Measurements from ENCODE around the gene GAB2. TPM values are rescaled to one million over a fixed set of nuclear protein-coding genes. Genes with fewer than 3 reads are reported as not detected.
A peak's percentile ranks its signal among the peaks of the same experiment; 100 is the strongest.

The GAB2 gene
- total RNA-seq, 2 experiments from 2014 or later = 10.7 to 11.9 TPM

DNA sequence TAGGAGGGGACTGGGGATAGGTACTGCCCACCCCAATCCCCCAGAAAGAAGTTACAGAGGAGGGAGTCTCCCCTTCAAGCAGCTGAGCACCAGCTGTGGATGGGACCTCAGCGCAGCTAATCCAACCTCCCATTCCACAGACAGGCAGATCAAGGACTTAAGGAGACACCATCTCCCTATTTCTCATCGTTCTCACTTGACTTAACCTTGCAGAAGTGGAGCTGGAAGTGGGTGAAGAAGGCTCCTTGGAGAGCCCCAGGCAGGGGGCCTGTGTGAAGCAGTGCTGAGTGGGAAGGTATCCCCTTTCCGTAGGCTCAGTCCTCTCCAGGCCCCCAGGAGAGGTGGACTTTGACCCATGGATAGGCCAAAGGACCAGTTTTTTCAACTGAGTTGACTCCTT lies 201.6 kb downstream of the GAB2 start:
- ChIA-PET CTCF (interaction anchor here (0.9 kb wide), 1 partner anchor 66 kb away, joined by 3 read pairs; no protein-coding TSS in a partner anchor), POLR2A (no interaction called here)
- peaks cover 50% of the 10 kb centered on the region for H3K36me3 Mint-ChIP-seq (ENCODE audit: low read depth)
- ATAC-seq (ENCODE audit: poor library complexity) (no peak), DNase-seq (peak in 2 of 14 experiments; percentile 0 to 21)
- no peak overlapping the region for H3K27ac Mint-ChIP-seq
- no peaks in the 10 kb centered on the region for H3K9me3 ChIP-seq (ENCODE audit: control insufficient read depth in 1 of 2, insufficient read depth in 1 of 2, low read length in 2 of 2)
- no peak overlapping the region for H3K27ac ChIP-seq (ENCODE audit: low read depth in 1 of 2, low read length in 2 of 2)
- H3K4me1 Mint-ChIP-seq (ENCODE audit: low read depth) = peaks cover 17% of the 10 kb centered on the region
- H3K27me3 Mint-ChIP-seq = no peaks in the 10 kb centered on the region
- no peak overlapping the region for H3K4me3 ChIP-seq (ENCODE audit: low read length)
- intact Hi-C loops (cut with DNase I, micrococcal nuclease) = no loop called here
- H3K4me3 Mint-ChIP-seq = no peak overlapping the region
- peaks cover 12% of the 10 kb centered on the region for H3K36me3 ChIP-seq (ENCODE audit: insufficient read depth, low read length)
- peaks cover 5% of the 10 kb centered on the region for H3K4me1 ChIP-seq (ENCODE audit: insufficient read depth, low read length)
- TF ChIP-seq, protein P1, sequence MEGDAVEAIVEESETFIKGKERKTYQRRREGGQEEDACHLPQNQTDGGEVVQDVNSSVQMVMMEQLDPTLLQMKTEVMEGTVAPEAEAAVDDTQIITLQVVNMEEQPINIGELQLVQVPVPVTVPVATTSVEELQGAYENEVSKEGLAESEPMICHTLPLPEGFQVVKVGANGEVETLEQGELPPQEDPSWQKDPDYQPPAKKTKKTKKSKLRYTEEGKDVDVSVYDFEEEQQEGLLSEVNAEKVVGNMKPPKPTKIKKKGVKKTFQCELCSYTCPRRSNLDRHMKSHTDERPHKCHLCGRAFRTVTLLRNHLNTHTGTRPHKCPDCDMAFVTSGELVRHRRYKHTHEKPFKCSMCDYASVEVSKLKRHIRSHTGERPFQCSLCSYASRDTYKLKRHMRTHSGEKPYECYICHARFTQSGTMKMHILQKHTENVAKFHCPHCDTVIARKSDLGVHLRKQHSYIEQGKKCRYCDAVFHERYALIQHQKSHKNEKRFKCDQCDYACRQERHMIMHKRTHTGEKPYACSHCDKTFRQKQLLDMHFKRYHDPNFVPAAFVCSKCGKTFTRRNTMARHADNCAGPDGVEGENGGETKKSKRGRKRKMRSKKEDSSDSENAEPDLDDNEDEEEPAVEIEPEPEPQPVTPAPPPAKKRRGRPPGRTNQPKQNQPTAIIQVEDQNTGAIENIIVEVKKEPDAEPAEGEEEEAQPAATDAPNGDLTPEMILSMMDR (IDR thresholded peaks at IDR 0.05) = no peak
- H3K9me3 Mint-ChIP-seq = no peaks in the 10 kb centered on the region
- no peaks in the 10 kb centered on the region for H3K27me3 ChIP-seq (ENCODE audit: control insufficient read depth in 1 of 2, insufficient read depth in 2 of 2, low read length in 2 of 2)

DNA sequence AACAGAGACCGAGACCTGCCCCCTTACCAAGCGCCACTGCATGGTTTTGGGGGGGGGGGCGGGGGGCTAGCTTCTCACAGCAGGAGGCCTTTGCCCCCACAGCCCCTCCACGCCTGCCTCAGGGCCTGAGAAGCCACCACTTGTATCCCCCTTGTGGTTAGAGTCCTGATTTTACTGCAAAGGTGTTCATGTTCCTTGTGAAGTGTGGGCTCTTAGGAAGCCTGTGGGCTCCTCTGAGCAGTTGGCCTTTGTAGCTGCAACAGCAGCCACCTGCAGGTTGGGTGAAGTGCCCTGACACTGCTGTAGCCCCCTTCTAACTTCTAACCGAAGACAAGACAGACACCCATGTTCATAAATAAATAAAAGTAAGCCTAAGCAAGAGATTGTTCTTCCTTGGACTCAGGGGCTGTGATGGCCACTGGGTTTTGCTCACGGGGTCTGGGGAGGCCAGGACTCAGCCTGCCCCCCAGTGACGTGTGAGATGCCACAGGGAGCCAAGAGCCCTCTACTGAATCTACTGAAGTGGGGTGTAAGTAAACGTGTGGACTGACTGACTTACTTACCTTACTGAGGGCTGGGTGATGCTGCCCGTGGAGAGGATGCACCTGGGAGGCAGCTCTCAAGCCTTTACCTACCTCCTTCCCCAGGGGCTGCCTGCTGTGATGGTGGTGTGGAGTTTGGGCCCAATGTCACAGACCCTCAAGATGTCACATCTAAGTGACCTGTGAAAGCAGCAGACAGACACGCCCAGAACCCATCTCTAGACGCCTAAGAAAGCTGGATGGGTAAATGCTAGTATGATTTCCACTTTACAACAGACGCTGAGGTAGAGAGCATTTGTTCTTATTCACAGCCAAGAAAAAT lies 203.1 kb downstream of the GAB2 start:
- DNase-seq (peak in 2 of 14 experiments; percentile 1 to 25), ATAC-seq (ENCODE audit: poor library complexity) (no peak)
- no peak overlapping the region for H3K27ac Mint-ChIP-seq
- intact Hi-C loops (cut with DNase I, micrococcal nuclease) = no loop called here
- Histone ChIP-seq H3K27me3 (ENCODE audit: control insufficient read depth in 1 of 2, insufficient read depth in 2 of 2, low read length in 2 of 2) (no peaks in the 10 kb centered on the region), H3K36me3 (ENCODE audit: insufficient read depth, low read length) (peaks cover 21% of the 10 kb centered on the region), H3K4me3 (ENCODE audit: low read length) (no peak overlapping the region), H3K27ac (ENCODE audit: low read depth in 1 of 2, low read length in 2 of 2) (no peak overlapping the region), H3K4me1 (ENCODE audit: insufficient read depth, low read length) (peaks cover 5% of the 10 kb centered on the region), H3K9me3 (ENCODE audit: control insufficient read depth in 1 of 2, insufficient read depth in 1 of 2, low read length in 2 of 2) (no peaks in the 10 kb centered on the region)
- peaks cover 23% of the 10 kb centered on the region for H3K4me1 Mint-ChIP-seq (ENCODE audit: low read depth)
- H3K4me3 Mint-ChIP-seq = no peak overlapping the region
- no peaks in the 10 kb centered on the region for H3K27me3 Mint-ChIP-seq
- TF ChIP-seq, protein P1 (IDR thresholded peaks at IDR 0.05) = no peak
- POLR2A ChIA-PET = no interaction called here
- H3K9me3 Mint-ChIP-seq = no peaks in the 10 kb centered on the region
- CTCF ChIA-PET = interaction anchor here (1.7 kb wide), 1 partner anchor 12 kb away, joined by 6 read pairs; no protein-coding TSS in a partner anchor
- peaks cover 65% of the 10 kb centered on the region for H3K36me3 Mint-ChIP-seq (ENCODE audit: low read depth)

DNA sequence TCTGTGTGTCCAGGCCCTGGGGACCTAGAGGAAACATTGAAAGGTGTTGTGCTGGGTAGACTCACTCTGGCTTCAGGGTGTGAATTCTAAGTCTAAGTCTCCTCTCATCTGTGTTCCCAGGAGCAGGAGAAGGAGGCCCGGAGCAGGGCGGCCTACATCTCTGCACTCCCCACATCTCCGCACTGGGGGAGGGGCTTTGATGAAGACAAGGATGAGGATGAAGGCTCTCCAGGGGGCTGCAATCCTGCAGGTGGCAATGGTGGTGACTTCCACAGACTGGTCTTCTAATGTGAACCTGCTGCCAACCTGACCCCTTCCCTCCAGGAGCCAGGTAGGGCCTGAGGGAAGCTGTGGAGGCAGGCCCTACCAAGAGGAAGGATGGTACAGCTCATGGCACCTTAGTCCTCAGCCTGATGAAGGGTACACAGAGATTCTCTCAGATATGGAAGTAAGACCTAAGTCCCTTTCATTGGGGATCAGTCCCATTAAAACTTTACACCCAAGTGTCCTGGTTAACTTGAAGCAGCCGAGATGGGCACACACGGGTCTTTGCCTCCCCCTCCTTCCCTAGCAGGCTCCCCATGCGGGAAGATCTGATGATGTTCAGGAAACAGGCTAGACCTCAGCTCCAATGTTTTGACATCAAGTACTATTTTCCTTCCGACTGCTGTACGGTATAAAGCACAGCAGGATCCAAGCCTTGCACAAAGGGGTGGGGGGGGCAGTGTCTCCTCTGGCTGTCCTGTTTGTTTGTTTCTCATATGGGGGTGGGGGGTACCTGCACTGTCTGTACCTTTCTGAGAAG lies 203.9 kb downstream of the GAB2 start:
- CTCF ChIA-PET = interaction anchor here (1.7 kb wide), 1 partner anchor 11 kb away, joined by 6 read pairs; no protein-coding TSS in a partner anchor
- ATAC-seq (ENCODE audit: poor library complexity) (no peak), DNase-seq (peak in 2 of 14 experiments; percentile 1 to 22)
- H3K36me3 ChIP-seq (ENCODE audit: insufficient read depth, low read length) = peaks cover 30% of the 10 kb centered on the region
- H3K4me3 ChIP-seq (ENCODE audit: low read length) = no peak overlapping the region
- H3K27me3 ChIP-seq (ENCODE audit: control insufficient read depth in 1 of 2, insufficient read depth in 2 of 2, low read length in 2 of 2) = no peaks in the 10 kb centered on the region
- Mint-ChIP-seq H3K36me3 (ENCODE audit: low read depth) (peaks cover 73% of the 10 kb centered on the region), H3K27ac (no peak overlapping the region), H3K4me3 (no peak overlapping the region), H3K27me3 (no peaks in the 10 kb centered on the region), H3K9me3 (no peaks in the 10 kb centered on the region), H3K4me1 (ENCODE audit: low read depth) (peaks cover 23% of the 10 kb centered on the region)
- POLR2A ChIA-PET = no interaction called here
- no peaks in the 10 kb centered on the region for H3K9me3 ChIP-seq (ENCODE audit: control insufficient read depth in 1 of 2, insufficient read depth in 1 of 2, low read length in 2 of 2)
- H3K27ac ChIP-seq (ENCODE audit: low read depth in 1 of 2, low read length in 2 of 2) = no peak overlapping the region
- TF ChIP-seq, protein P1 (IDR thresholded peaks at IDR 0.05) = no peak
- intact Hi-C loops (cut with DNase I, micrococcal nuclease) = no loop called here
- peaks cover 5% of the 10 kb centered on the region for H3K4me1 ChIP-seq (ENCODE audit: insufficient read depth, low read length)

Data from CD4-positive, alpha-beta T cell (primary cell).